ENCODE data around the gene RNU6-7. TPM values are rescaled to one million over a fixed set of nuclear protein-coding genes. Genes with fewer than 3 reads are reported as not detected.

RNU6-7 gene
- total and polyA plus RNA-seq, 11 donors: not detected

DNA sequence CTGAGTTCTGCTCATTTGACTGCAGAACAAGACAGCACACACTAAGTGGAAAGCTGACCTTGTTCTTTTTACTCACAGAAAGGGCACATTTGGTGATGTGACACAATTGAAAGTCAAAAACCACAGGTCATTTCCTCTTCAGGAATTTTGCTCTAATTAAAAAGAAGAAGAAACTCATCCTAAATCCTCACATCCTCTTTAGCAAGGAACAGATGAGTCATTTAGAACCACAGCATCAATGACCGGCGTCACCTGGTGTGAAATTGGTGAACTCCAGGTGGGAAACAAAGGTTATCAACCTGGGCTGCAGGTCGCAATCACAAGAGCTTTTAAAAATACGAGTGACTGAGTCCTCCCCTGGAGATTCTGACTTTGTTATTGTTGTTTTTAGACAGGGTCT, 4.1 kb downstream of the RNU6-7 start:
- H3K27me3 ChIP-seq: peaks cover 0 to 11% (median 0%) of the 10 kb centered on the region in 9 donors
- ATAC-seq: no peak
- H3K27ac ChIP-seq: peak overlapping the region in 2 of 12 donors; percentile 5 to 10
- no peak for TF ChIP-seq CTCF (IDR thresholded peaks at IDR 0.05)
- no peak for TF ChIP-seq POLR2A (IDR thresholded peaks at IDR 0.05)
- no peaks in the 10 kb centered on the region for H3K9me3 ChIP-seq
- intact Hi-C loops (cut with DNase I): loop anchor here in 1 of 10 donors (5.0 kb wide), 1 partner anchor 41 kb away; no protein-coding TSS in a partner anchor
- DNase-seq: no peak
- H3K4me1 ChIP-seq: peaks cover 0 to 31% (median 7%) of the 10 kb centered on the region in 12 donors
- H3K4me3 ChIP-seq: no peak overlapping the region
- no peaks in the 10 kb centered on the region for H3K36me3 ChIP-seq
- 61 to 78% (median 73%) methylated on average over 4 of the region's 4 CpGs for WGBS, 4 donors

- no peak for TF ChIP-seq POLR2A (IDR thresholded peaks at IDR 0.05)
- no peak for TF ChIP-seq CTCF (IDR thresholded peaks at IDR 0.05)
- H3K36me3 ChIP-seq: no peaks in the 10 kb centered on the region
- peaks cover 0 to 11% (median 0%) of the 10 kb centered on the region in 9 donors for H3K27me3 ChIP-seq
- peaks cover 0 to 26% (median 7%) of the 10 kb centered on the region in 12 donors for H3K4me1 ChIP-seq
- no peak overlapping the region for H3K4me3 ChIP-seq
- DNase-seq (no peak), ATAC-seq (no peak)
- intact Hi-C loops (cut with DNase I): loop anchor here in 1 of 10 donors (5.0 kb wide), 1 partner anchor 41 kb away; no protein-coding TSS in a partner anchor
- H3K27ac ChIP-seq: peak overlapping the region in 3 of 12 donors; percentile 2 to 10 (median 5)
- WGBS, 4 donors: 56 to 66% (median 62%) methylated on average over 2 of the region's 2 CpGs
- no peaks in the 10 kb centered on the region for H3K9me3 ChIP-seq
These were observed 4.7 kb downstream of the RNU6-7 start for GRCh38 chr14:32206552-32206951.

DNA sequence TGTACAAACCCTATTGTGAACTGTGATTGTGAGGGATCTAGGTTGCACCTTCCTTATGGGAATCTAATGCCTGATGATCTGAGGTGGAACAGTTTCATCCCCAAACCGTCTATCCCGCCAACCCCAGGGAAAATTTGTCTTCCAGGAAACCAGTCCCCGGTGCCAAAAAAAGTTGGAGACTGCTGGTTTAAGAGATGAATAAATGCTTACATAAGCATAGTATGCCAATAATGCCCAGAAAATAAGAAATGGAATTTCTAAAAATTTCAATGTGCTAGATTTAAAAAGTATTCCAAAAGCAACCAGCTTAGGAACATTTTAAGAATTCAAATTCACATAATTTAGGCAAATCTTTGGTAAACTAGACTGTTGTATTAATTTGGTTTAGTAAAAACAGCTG, 6.6 kb downstream of the RNU6-7 start:
- H3K36me3 ChIP-seq: no peaks in the 10 kb centered on the region
- DNase-seq (no peak), ATAC-seq (no peak)
- H3K4me3 ChIP-seq: no peak overlapping the region
- 78 to 87% (median 83%) methylated on average over 3 of the region's 3 CpGs for WGBS, 4 donors
- no peak overlapping the region for H3K27ac ChIP-seq
- H3K4me1 ChIP-seq: peaks cover 0 to 8% (median 0%) of the 10 kb centered on the region in 12 donors
- TF ChIP-seq POLR2A (IDR thresholded peaks at IDR 0.05) (no peak), CTCF (IDR thresholded peaks at IDR 0.05) (no peak)
- H3K27me3 ChIP-seq: peaks cover 0 to 3% (median 0%) of the 10 kb centered on the region in 9 donors
- H3K9me3 ChIP-seq: no peaks in the 10 kb centered on the region
- intact Hi-C loops (cut with DNase I): loop anchor here in 1 of 10 donors (5.0 kb wide), 1 partner anchor 39 kb away; no protein-coding TSS in a partner anchor

GRCh38 chr14:32209471-32209870, 7.6 kb downstream of the RNU6-7 start:
- TF ChIP-seq POLR2A (IDR thresholded peaks at IDR 0.05) (no peak), CTCF (IDR thresholded peaks at IDR 0.05) (no peak)
- Histone ChIP-seq H3K9me3 (no peaks in the 10 kb centered on the region), H3K27ac (no peak overlapping the region), H3K4me3 (no peak overlapping the region), H3K36me3 (no peaks in the 10 kb centered on the region), H3K27me3 (no peaks in the 10 kb centered on the region), H3K4me1 (peaks cover 0 to 7% (median 0%) of the 10 kb centered on the region in 12 donors)
- intact Hi-C loops (cut with DNase I): loop anchor here in 1 of 10 donors (5.0 kb wide), 1 partner anchor 38 kb away; no protein-coding TSS in a partner anchor
- DNase-seq (no peak), ATAC-seq (no peak)

Data from heart left ventricle (tissue), 16 donors.